Left renal pelvis (tissue), 4 donors: ENCODE results near the gene MYO1G. TPM values are rescaled to one million over a fixed set of nuclear protein-coding genes. Genes with fewer than 3 reads are reported as not detected.
A peak's percentile ranks its signal among the peaks of the same experiment; 100 is the strongest.
"Not testable (repeated sequence)": the region's sequence is repeated elsewhere in the genome, so short reads cannot be mapped to it uniquely, and the experiment has no call there.

Source experiments
- DNase-seq, 4 donors: peaks; one replicate each; pipeline ENCODE4 v3.0.0-alpha.2; 2013; ENCODE audit warnings: low read depth in 4 of 4, low spot score in 3 of 4
- polyA plus RNA-seq, 4 donors: library from polyadenylated mRNA; unstranded; fragments of 120-200 nt; gene quantifications; one replicate each; pipeline ENCODE4 v1.2.1, GENCODE V29; 2013; ENCODE audit not compliant: insufficient read length in 4 of 4

Gene MYO1G
- polyA plus RNA-seq, 4 donors, result 0.42 to 0.90 (median 0.66) TPM

DNA sequence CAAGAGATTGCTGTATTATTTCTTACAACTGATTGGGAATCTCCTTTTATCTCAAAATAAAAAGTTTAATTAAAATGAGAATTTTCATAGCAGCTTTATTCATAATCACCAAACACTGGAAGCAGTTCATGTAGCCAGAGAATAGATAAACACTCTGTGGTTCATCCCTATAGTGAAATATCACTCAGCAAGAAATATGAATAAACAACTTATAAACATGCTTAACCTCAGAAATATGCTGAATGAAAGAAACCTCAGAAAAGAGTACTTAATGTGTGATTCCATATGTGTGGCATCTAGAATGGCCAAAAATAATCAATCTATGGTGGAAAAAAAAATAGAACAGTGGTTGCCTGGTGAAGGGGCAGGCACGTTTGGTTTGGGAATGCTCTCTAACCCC is 33.3 kb downstream of the MYO1G start:
- DNase-seq, result no peak

DNA sequence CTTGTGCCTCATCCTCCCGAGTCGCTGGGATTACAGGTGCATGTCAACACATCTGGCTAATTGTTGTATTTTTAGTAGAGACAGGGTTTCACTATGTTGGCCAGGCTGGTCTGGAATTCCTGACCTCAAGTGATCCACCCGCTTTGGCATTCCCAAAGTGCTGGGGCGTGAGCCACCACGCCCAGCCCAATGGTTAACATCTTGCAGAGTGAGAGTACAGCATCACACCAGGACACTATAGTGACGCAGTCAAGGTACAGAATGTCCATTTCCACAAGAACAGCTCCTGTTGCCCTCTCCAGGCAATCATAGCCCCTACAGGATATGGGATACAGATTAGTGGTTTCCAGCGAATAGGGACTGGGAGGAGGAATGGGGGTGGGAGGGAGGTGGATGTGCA is 34.0 kb downstream of the MYO1G start:
- no peak for DNase-seq

DNA sequence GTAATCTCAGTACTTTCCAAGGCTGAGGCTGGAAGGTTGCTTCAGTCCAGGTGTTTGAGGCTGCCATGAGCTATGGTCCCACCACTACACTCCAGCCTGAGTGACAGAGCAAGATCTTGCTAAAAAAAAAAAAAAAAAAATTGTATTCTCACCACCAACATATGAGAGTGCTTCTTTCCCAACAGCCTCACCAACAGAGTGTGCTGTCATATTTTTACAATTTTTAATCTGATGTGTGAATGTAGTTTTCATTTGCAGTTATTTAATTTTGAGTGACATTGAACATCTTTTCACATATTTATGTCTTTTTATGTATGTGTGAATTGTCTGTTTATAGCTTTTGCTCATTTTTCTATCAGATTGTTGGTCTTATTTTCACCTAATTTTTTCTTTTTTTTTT is 35.2 kb downstream of the MYO1G start:
- no peak for DNase-seq

DNA sequence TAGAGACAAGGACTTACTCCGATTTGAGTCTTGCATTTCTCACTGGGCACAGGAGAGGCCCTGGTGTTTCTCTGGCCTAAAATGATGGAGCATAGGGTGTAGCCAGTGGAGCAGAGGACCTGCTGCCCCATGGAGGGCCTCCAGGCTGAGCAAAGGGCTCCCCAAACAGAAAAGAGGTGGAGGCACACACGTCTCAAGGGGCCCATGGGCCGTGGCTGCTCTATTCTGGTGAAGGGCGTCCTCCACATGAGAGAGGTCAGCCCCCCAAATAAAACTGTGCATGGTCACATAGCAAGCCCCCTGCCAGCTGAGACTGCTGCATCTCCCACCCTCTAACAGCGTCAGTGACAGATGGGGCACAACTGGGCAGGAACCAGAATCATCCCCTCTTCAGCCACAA is 41.4 kb downstream of the MYO1G start:
- no peak for DNase-seq

DNA sequence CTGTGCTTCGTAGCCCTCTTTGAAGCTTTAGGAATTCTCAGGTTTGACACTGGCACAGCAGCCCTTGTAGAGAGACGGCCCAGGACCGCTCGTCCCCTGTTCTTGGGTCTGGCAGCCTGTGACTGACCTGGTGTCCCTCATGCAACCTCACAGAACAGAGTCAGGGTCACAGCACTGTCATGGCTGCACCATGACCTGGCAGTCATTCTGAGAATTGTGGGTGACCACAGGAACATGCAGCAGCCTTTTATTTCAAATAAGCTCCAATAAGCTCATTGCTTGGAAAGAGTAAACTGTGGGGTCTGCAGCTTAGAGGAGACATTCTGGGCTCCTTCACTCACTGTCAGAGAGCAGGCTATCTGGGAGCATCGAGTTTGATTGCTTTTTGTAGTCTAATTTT is 42.5 kb downstream of the MYO1G start:
- no peak for DNase-seq

DNA sequence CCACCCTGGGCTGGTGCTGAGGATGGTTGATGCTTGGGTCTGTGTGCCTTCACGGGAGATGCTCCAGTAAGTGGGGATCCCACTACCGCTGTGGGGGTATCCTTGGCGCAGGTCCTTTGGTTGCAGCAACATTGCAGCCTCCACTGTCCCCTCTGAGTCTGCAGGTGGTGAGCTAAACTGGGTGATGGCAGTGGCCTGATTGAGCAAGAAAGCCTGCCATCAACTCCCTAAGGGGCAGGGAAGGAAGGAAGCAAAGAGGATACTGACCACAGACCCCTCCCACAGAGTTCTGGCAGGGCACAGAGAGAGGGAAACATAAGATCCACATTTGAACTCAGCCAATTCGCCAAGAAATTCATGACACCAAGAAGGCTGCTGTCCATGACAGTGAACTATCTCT is 43.2 kb downstream of the MYO1G start:
- no peak for DNase-seq

DNA sequence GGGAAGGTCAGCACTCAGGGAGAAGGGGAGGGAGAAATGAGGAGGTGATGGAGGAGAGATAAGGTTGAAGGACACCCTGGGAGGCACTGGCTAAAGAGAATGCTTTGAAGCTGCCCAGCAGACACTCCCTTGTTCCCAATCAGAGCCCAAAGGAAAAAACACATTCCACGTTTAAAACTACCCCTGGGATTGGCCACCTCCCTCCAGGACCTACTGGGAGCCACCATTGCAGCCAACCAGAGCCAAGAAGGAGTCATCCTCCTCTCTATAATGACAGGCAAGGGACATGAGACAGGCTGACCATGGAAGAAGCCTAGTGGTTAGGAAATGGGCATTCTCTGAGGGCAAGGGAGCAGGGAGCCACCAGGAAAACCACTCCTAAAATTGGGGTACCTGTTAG is 43.8 kb downstream of the MYO1G start:
- DNase-seq, result no peak

DNA sequence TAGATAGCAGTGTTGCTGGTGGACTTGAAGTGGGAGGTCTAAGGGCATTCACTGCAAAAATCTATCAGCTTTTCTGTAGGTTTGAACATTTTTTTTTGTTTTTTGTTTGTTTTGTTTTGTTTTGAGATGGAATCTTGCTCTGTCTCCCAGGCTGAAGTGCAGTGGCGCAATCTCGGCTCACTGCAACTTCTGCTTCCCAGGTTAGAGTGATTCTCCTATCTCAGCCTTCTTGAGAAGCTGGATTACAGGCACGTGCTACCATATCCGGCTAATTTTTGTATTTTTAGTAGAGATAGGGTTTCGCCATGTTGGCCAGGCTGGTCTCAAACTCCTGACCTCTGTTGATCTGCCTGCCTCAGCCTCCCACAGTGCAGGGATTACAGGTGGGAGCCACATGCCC is 44.3 kb downstream of the MYO1G start:
- not testable (repeated sequence) for DNase-seq

DNA sequence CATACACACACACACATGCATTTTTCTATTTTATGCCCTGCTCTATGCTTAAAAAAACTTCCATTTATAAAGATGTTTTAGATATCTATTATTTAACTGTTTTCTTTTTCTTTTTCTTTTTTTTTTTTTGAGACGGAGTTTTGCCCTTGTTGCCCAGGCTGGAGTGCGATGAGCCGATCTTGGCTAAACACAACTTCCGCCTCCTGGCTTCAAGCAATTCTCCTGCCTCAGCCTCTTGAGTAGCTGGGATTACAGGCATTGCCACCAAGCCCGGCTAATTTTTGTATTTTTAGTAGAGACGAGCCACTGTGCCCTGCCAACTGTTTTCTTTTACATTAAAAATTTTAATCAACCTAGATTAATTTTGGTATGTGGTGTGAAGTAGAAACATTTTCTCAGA is 47.9 kb downstream of the MYO1G start:
- no peak for DNase-seq

DNA sequence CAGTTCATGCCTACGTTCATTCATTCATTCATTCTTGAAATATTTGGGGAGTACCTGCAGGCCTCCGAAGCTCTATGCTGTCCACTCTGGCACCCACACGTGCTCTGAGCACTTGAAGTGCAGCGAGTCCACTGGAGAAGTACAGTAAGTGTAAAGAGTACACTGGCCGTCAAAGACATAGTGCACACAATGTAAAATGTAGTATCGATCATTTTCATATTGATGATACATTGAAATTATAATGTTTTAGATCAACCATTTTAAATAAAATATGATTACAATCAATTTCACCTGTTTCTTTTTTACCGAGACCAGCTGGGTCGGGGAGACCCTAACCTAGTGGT is 56.5 kb downstream of the MYO1G start:
- DNase-seq, result no peak

DNA sequence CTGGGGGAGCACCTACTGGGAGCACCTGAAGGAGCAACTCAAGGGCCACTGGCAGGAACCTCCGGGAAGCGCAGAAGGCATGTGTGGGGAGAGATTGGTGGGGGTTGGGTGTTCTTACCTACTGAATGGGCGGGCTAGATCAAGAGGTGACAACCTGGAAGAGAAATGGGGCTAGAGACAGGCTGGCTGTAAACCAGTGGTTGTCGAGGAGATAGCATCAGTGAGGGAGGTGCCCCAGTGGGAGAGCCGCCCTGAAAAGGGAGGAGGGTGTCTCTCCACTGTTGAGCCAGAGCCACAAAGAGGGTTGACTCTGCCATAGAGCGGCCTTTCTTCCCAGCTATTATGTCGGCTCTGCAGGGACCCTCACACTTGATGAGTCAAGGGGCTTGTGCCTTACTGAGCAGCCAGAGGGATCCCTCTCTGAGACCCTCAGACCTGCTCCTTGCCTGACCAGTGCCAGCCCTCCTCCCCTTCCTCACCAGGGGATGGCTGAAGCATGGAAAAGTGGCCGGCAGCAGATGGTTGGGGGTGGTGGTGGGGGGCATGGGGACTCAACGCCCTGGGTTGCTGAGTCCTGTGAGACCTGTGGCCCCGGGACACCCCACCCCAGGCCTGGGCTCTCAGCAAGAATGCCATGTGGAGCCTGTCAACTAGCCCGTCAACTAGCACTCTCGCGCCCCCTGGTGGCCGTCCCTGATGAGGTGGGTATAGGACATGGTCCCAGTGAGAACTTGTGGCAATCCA is 57.0 kb downstream of the MYO1G start:
- DNase-seq, result peak in 2 of 4 donors; percentile 29 to 39

DNA sequence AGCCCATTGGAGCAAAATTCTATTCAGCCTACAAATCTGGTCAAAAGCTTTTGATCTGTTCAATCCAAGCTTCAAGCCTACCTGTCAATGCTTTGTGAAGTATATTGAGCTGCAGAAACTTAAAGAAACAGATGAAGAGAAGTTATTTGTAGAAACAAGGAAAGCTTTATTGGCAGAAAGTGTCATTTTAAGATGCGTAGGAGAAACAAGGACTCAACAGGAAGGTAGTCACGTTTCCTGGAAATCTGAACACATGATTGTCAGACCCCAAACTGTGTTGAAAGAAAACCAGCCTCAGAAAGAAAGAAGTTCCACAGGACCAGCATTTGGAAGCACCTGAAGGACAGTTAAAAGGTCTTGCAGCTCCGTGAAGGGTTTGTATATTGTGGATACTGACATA is 58.7 kb downstream of the MYO1G start:
- no peak for DNase-seq

DNA sequence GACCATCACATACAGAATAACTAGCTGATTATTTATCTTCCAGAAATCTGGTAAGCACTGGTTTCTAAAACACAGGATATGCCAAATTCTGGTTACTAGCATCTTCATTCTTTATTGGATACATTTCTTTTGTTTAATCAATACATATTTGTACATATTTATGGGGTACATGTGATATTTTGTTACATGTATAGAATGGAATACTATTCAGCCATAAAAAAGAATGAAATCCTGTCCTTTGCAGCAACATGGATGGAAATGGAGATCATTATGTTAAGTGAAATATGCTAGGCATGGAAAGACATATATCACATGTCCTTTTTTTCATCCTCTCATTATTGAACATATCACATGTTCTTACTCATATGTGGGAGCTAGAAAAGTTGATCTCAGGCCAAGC is 60.8 kb downstream of the MYO1G start:
- no peak for DNase-seq

DNA sequence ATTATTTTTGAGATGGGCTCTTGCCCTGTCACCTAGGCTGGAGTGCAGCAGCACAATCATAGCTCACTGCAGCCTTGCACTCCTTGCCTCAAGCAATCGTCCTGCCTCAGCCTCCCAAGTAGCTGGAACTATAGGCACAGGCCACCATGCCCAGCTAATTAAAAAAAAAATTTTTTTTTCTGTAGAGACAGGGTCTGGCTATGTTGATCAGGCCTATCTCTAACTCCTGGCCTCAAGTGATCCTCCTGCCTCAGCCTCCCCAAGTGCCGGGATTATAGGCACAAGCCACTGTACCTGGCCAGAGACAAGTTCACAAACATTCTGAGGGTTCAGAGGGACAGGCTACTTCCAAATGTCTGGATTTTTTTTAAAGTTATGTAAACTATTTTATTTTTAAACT is 61.4 kb downstream of the MYO1G start:
- no peak for DNase-seq

DNA sequence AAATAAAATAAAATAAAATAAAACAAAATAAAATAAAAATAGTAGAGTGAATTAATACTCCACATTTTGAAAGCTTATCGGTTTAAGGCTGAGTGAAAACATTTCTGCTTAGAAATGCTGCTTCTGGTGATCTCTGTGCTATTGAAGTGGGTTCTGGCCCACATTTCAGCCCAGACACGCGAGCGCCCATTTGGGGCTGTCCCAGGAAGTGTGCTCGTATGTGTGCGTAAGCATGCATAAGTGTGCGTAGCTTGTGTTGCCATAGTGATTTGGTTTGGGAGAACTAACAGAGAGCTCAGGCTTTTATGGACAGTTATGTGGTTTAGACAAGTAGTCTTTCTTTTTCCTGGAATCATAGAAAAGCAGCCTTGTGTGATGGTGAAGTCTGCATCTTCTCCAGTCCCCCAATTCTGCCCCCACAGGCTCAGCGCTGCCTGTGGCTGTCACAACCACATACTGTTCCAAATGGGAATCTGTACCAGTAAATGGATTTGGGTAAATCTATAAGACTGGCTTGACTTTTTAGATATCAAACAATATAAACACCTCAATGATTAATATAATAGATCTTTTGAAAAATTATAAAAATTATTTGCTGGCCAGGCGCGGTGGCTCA is 63.7 kb downstream of the MYO1G start:
- DNase-seq, result no peak

DNA sequence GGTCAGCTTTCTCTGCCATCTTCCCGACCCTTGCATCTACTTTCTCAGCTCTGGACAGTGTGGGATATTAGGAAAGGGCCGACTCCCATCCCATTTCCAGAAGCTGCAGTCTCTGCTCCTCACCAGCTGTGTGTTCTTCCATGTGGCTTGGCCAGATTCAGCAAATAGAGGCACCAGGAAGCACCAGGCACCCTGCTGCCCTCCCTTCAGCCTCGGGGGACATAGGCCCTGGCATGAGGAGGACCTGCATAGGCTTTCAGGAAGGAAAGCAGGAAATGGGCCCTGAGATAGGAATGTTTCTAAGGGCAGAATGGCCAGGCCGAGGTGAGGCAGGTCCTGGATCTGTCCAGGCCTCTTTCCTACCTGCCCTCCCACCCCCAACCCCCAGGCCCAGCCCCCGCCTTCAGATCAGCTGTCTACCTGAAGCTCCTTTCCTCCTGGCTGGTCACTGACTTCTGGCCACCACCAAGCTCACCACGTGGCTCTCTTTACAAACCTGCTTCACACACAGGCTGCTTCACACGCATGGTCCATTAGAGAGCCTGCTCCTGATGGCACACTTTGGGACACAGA is 66.0 kb downstream of the MYO1G start:
- DNase-seq, result peak in 3 of 4 donors; percentile 5 to 32 (median 22)

Other genes starting within 250 kb of the MYO1G start
- gene ZMIZ2, start 230.2 kb downstream of the MYO1G start, polyA plus RNA-seq, result 100 to 1,000 TPM in 1 of 4 donors, 10 to 100 TPM in 3; 47.2 to 101 (median 58.3) TPM
- 1,000 to 10,000 TPM in 3 of 4 donors, 100 to 1,000 TPM in 1; 981 to 1,494 (median 1,233) TPM for gene PPIA, start 182.3 kb downstream of the MYO1G start, polyA plus RNA-seq
- gene H2AZ2, start 130.9 kb downstream of the MYO1G start, polyA plus RNA-seq, result 100 to 1,000 TPM; 226 to 264 (median 247) TPM
- 10 to 100 TPM; 28.4 to 36.4 (median 33.2) TPM for gene PURB, start 93.5 kb downstream of the MYO1G start, polyA plus RNA-seq
- gene CCM2, start 21.2 kb upstream of the MYO1G start, polyA plus RNA-seq, result 10 to 100 TPM; 24.9 to 30.3 (median 28.0) TPM
- 1 to 10 TPM; 8.5 to 10.0 (median 9.0) TPM for gene NACAD, start 110.0 kb upstream of the MYO1G start, polyA plus RNA-seq
- 10 to 100 TPM; 31.7 to 63.4 (median 49.3) TPM for gene TBRG4, start 132.7 kb upstream of the MYO1G start, polyA plus RNA-seq
- gene RAMP3, start 178.8 kb upstream of the MYO1G start, polyA plus RNA-seq, result 10 to 100 TPM in 2 of 4 donors, 1 to 10 TPM in 2; 4.7 to 11.4 (median 9.2) TPM